PFSK-1 (cell line): ENCODE data around the gene SQSTM1.

Experiments
- FOXP2 ChIP-seq: optimal IDR thresholded peaks from 2 replicates; pipeline ENCODE3; 2011; ENCODE audit warnings: borderline replicate concordance, control low read depth, inconsistent platforms; ENCODE audit not compliant: insufficient read depth; ENCODE audit errors: extremely low read length, extremely low read depth
- POLR2AphosphoS5 ChIP-seq: IDR thresholded peaks from 2 replicates; pipeline ENCODE4 v1.6.1; 2012; ENCODE audit warnings: low read depth, mild to moderate bottlenecking, control low read depth, low read length, moderate library complexity
- REST ChIP-seq, 2 experiments: IDR thresholded peaks; 2 replicates each; pipeline versions ENCODE4 v1.6.1 to v1.8.0; 2011 to 2012; ENCODE audit warnings: low read depth in 2 of 2, low read length in 2 of 2, control low read depth in 1 of 2, inconsistent platforms in 1 of 2, mild to moderate bottlenecking in 1 of 2, moderate library complexity in 1 of 2; ENCODE audit not compliant: insufficient read depth in 1 of 2
- SIN3A ChIP-seq: IDR thresholded peaks from 2 replicates; pipeline ENCODE4 v1.6.1; 2012; ENCODE audit warnings: mild to moderate bottlenecking, low read length, moderate library complexity, borderline replicate concordance; ENCODE audit not compliant: insufficient read depth
- TAF1 ChIP-seq: IDR thresholded peaks from 2 replicates; pipeline ENCODE4 v1.6.1; 2012; ENCODE audit warnings: low read length, control low read depth, borderline replicate concordance; ENCODE audit not compliant: insufficient read depth

SQSTM1 gene

GRCh38 chr5:179874536-179875292, 54.0 kb downstream of the SQSTM1 start:
- TF ChIP-seq SIN3A: no peak

- TF ChIP-seq POLR2AphosphoS5 (no peak), FOXP2 (no peak), SIN3A (no peak), TAF1 (no peak)
Measured at GRCh38 chr5:179875741-179876609, 55.3 kb downstream of the SQSTM1 start.

- no peak for TF ChIP-seq REST (IDR thresholded peaks at IDR 0.05; ENCODE audit: insufficient read depth in 1 of 2, low read depth in 2 of 2, low read length in 2 of 2)
- TF ChIP-seq TAF1: no peak
- no peak for TF ChIP-seq SIN3A
- no peak for TF ChIP-seq FOXP2
- TF ChIP-seq POLR2AphosphoS5: no peak
Measured at GRCh38 chr5:179876610-179876952, 55.9 kb downstream of the SQSTM1 start.

GRCh38 chr5:179878222-179879002, 57.7 kb downstream of the SQSTM1 start:
- TF ChIP-seq TAF1: no peak
- TF ChIP-seq FOXP2: no peak
- no peak for TF ChIP-seq SIN3A
- no peak for TF ChIP-seq REST (IDR thresholded peaks at IDR 0.05; ENCODE audit: insufficient read depth in 1 of 2, low read depth in 2 of 2, low read length in 2 of 2)
- no peak for TF ChIP-seq POLR2AphosphoS5

- no peak for TF ChIP-seq TAF1
- TF ChIP-seq POLR2AphosphoS5: no peak
- no peak for TF ChIP-seq REST (IDR thresholded peaks at IDR 0.05; ENCODE audit: insufficient read depth in 1 of 2, low read depth in 2 of 2, low read length in 2 of 2)
- TF ChIP-seq FOXP2: no peak
- no peak for TF ChIP-seq SIN3A
Measured at GRCh38 chr5:179879003-179879689, 58.4 kb downstream of the SQSTM1 start.
